Measurements from ENCODE around the gene KCNIP1.
"Not testable (repeated sequence)": the region's sequence is repeated elsewhere in the genome, so short reads cannot be mapped to it uniquely, and the experiment has no call there.

DNA sequence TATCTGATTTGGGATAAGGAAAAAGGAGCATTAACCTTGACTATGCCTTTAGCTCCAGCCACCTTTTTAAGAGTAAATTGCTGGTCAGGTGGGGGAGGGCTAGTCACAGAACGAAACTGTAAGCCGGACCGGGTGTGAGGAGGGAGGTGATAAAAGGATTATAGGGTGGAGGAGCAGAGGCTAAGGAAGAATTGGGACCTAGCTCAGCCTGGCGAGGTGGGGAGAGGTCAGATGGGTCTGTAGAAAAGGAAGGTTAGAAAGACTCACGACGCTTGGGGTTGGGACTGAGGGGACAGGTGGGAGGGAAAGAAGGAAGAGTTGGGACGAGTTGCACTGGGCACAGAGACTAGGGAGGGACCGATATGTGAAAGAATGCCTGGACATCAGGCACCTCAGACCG, 262.0 kb downstream of the KCNIP1 start:
- TF ChIP-seq, protein P1, sequence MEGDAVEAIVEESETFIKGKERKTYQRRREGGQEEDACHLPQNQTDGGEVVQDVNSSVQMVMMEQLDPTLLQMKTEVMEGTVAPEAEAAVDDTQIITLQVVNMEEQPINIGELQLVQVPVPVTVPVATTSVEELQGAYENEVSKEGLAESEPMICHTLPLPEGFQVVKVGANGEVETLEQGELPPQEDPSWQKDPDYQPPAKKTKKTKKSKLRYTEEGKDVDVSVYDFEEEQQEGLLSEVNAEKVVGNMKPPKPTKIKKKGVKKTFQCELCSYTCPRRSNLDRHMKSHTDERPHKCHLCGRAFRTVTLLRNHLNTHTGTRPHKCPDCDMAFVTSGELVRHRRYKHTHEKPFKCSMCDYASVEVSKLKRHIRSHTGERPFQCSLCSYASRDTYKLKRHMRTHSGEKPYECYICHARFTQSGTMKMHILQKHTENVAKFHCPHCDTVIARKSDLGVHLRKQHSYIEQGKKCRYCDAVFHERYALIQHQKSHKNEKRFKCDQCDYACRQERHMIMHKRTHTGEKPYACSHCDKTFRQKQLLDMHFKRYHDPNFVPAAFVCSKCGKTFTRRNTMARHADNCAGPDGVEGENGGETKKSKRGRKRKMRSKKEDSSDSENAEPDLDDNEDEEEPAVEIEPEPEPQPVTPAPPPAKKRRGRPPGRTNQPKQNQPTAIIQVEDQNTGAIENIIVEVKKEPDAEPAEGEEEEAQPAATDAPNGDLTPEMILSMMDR (IDR thresholded peaks at IDR 0.05; ENCODE audit: low read depth, low read length), result not testable (repeated sequence)
- TF ChIP-seq POLR2A (IDR thresholded peaks at IDR 0.05; ENCODE audit: extremely low read depth, insufficient read length), result not testable (repeated sequence)
- TF ChIP-seq, protein P2, sequence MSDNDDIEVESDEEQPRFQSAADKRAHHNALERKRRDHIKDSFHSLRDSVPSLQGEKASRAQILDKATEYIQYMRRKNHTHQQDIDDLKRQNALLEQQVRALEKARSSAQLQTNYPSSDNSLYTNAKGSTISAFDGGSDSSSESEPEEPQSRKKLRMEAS (IDR thresholded peaks at IDR 0.05; ENCODE audit: low read depth, low read length), result not testable (repeated sequence)

All from NB4 (cell line).